Inflammatory macrophage treated with lipopolysaccharide for 1 hour (primary cell): ENCODE measurements around the gene MBD3L1.

Experiments
- DNase-seq, 2 donors: peaks; one replicate each; pipeline ENCODE4 v3.0.0-alpha.2; 2020 to 2022

Gene MBD3L1

GRCh38 chr19:8832132-8833021, at the start of gene MBD3L1, which contains the start of gene ZNF558:
Gene MBD3L1, plus strand, starts transcription at chr19:8832377. Its CDS starts 10,302 bp downstream, at chr19:8842679.
Gene ZNF558, minus strand, starts transcription at chr19:8832304. Its CDS starts 9,645 bp downstream, at chr19:8822659.
- DNase-seq = peak; percentile 97 to 98

GRCh38 chr19:8794823-8795222, 37.4 kb upstream of the MBD3L1 start:
- DNase-seq = no peak

DNA sequence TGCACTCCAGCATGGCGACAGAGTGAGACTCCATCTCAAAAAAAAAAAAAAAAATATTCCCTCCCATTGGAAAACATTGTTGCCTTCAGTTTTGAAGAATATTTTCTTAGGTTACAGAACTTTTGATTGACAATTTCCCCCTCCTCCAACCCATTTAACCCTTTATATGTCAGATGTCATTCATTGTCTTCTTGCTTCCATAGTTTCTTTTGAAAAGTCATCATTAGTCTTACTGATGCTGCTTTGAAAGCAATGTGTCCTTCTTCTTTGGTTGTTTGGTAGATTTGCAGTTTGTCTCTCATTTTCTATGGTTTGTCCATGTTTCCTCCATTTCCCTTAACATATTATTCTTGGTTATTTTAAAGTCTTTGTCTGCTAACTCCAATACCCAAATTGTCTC, 25.5 kb upstream of the MBD3L1 start:
- DNase-seq = no peak

DNA sequence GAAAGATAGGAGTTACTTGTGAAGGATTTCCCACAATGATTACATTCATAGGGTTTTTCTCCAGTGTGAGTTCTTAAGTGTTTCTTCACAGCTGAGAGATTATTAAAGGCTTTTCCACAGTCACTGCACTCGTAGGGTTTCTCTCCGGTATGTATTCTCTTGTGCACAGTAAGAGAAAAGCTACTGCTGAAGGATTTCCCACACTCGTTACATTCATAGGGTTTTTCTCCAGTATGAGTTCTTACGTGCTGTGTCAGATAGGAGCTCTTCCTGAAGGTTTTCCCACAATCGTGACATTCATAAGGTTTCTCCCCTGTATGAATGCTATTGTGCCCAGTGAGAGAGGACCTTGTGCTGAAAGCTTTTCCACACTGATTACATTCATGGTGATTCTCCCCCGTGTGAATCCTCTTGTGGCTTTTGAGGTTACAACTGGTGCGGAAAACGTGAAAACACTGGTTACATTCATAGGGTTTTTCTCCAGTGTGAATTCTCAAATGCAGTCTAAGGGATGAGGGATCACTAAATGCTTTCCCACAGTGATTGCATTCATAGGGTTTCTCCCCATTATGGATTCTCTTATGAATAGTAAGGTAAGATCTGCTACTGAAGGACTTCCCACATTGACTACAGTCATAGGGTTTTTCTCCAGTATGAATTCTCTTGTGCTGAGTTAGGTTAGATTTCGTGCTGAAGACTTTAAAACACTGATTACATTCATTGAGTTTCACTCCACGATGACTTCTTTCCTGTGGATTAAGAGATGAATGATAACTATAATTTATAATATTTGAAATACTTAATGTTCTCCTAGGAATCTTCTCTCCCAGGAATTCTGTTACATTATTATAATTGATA, 20.6 kb upstream of the MBD3L1 start:
- no peak for DNase-seq

DNA sequence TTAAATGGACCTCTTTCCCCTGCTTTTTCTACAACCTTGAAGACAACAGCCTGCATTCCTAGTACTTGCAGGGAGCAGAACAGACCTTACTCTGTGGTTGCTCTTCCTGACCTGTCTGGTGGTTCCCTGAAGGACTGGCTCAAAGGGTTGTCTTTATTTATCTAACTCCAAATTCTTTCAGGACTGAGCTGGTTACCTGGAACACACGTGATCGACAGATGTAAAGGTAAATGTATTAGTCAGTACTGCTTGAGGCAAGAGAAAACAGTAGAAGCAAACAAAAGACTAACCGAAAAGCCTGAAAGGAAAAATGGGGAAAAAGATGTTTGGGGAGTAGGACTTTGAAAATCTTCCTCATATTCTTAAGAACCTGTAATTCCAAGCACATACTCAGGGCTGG, 18.0 kb upstream of the MBD3L1 start:
- no peak for DNase-seq

DNA sequence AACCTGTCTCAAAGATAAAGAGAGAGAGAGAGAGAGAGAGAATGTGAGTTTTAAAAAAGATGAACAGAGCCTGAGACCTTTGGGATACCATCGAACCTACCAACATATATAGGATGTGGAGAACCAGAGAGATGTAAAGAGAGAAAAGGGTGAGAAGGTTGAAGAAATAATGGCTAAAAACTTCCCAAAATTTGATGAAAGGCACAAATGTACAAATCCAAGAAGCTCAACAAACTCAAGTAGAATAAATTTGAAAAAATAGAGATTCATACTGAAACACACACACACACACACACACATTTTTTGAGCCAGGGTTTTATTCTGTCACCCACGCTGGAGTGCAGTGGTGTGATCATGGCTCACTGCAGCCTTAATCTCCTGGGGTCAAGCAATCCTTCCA, 16.4 kb upstream of the MBD3L1 start:
- DNase-seq = no peak

DNA sequence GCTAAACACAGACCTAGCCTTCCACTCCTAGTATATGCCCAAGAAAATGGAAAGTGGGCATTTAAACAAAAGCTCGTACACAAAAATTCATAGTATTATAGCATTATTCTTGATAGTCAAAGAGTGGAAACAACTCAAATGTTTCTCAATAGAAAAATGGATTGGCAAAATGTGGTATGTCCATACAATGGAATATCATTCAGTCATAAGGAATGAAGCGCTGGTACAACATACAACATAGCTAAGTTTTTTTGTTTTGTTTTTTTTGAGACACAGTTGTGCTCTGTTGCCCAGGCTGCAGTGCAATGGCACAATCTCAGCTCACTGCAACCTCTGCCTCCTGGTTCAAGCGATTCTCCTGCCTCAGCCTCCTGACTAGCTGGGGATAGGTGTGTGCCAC, 11.9 kb upstream of the MBD3L1 start:
- DNase-seq = no peak

GRCh38 chr19:8821748-8822241, 10.4 kb upstream of the MBD3L1 start:
- no peak for DNase-seq

- no peak for DNase-seq
These were observed 5.8 kb upstream of the MBD3L1 start for GRCh38 chr19:8826371-8826770.

GRCh38 chr19:8827277-8827676, 4.9 kb upstream of the MBD3L1 start:
- DNase-seq = no peak

DNA sequence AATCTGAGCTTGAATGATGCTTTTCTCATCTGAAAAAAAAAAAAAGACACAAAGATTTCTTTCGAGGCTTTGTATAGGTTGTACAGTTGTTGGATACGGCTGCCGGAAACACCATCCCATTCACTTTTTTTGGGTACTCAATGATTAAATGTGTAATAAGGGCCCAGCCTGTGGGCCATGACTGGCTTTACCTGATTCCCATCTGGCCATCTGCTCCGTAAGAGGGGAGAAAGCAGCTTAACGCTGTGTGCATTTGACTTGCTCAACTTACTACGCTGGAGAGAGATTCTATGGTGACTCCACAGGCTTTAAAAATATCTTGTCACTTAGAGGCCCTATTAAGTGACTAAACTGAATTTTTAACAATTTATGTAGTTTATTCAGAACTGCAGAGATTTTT, 804 bp upstream of the MBD3L1 start:
- no peak for DNase-seq

- no peak for DNase-seq
These were observed 395 bp upstream of the MBD3L1 start for GRCh38 chr19:8831832-8832131.

DNA sequence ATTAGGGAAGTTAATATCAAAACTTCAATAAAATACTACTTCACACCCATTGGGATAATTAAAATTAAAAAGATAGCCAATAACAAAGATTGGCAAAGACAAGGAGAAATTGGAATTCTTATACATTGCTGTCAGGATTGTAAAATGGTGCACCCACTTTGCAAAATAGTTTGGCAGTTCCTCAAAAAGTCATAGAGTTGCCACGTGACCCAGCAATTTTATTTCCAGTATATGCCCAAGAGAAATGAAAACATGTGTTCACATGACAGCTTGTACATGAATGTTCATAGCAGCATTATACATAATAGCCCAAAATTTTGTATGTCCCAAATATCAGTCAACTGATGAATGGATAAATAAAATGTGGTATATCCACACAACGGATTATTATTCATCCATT, 3.3 kb downstream of the MBD3L1 start:
- DNase-seq = no peak

DNA sequence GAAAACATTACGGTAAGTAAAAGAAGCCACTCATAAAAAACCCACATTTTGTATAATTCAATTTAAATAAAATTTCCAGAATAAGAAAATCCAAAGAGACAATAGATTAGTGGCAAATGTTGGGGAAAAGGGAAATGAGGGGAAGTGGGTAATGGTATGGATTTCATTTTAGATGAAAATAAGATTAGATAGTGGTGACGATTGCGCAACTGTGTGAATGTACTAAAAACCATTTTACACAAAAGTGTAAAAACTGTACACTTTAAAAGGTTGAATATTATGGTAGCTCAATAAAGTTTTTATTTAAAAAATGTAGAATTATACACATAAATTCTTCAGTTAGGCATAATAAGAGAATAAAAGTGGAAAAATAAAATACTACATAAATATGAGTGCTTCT, 3.7 kb downstream of the MBD3L1 start:
- no peak for DNase-seq

GRCh38 chr19:8840708-8841107, 8.5 kb downstream of the MBD3L1 start:
- DNase-seq = no peak

- DNase-seq = no peak
These were observed 14.6 kb downstream of the MBD3L1 start for GRCh38 chr19:8846819-8847218.

DNA sequence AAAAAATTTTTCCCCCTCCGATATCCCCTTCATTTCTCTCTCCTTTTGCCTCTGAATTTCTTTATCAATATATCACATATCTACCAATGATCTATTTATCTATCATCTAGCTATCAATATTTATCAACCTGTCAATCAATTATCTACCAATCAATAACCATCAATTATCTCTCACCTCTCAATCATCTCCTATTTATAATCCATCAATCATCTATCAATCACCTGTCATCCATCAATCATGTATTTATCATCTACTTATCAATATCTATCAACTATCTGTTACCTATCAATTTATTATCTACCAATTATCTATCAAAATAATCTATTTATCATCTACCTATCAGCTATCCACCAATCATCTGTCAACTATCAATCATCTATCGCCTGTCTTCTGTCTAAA, 17.1 kb downstream of the MBD3L1 start:
- no peak for DNase-seq

GRCh38 chr19:8850488-8850887, 18.3 kb downstream of the MBD3L1 start:
- DNase-seq = no peak

DNA sequence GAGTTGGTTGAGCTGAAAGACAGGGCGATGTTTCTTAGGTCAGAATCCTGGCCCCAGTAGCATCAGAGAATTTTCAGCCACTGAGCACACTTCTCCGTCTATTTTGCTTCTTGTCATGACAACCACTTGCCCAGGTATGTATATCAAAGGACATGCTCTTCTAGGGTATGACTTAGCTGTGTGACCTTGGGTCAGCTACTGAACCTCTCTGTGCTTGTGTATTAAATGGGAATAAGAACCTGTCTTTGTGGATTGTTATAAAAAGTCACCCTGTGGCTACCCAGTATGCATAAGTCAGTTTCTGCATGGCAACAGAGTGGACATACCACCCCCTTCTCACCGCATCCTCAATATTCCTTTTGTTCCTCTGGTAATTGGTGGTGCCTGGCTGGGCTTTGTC, 26.1 kb downstream of the MBD3L1 start:
- DNase-seq = no peak

DNA sequence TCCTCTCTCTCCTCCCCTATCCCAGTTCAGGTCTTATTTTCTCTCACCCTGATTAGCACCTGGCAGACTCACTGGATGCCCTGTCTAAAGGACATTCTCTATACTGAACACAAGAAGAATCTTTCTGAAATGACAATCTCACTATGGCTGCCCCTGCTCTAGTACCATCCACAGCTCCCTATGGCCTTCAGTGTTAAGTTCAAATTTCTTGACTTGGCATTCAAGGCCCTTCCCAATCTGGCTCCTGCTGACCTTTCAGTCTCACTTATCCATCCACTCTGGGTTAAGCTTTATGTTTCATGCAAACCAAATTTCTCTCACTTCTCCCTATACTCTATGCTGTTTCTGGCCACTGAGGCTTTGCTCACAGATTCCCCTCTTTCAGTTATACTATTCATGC, 34.2 kb downstream of the MBD3L1 start:
- DNase-seq = no peak

DNA sequence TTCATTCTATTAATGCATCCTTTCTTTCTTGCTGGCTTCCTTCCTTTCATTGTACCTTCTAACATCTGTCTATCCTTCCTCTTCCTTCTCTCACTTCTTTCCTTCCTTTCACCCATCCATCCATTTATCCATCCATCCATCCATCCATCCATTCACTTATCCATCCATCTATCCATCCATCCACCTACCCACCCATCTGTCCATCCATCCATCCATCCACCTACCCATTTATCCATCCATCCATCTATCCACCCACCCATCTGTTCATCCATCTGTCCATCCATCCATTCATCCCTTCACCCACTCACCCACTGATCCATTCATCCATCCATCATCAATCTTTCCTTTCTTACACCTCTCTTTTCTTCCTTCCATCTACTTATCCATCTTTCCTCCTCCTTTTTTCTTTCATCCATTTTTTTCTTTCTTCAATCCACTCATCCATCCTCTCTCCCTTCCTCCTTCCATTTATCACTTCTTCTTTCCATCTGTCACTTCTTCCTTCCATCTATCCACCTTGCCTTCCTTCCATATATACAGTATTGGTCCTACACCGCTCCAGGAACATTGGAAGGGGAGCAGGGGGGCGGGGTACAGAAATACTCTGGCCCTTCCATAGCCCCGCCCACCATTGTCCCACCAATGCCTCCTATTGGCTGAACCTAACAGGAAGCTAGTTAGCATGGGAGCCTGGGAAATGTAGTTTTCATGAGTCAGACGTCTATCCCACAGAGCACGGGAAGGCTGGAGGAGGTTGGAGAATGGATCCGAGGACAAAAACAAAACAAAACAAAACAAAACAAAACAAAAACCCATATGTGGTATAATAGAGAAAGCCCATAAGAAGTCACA, 45.9 kb downstream of the MBD3L1 start:
- no peak for DNase-seq

GRCh38 chr19:8880868-8881488, 48.8 kb downstream of the MBD3L1 start:
- no peak for DNase-seq
